GM23338 (cell line): ENCODE data around the gene BTBD16. TPM values are rescaled to one million over a fixed set of nuclear protein-coding genes. Genes with fewer than 3 reads are reported as not detected.

Source experiments
- ATAC-seq: fragments of 200-7000 bp; cut with Tn5 transposase; 3 replicates; pipeline ENCODE4 v1.9.1; 2020
- DNase-seq: peaks from one replicate; pipeline ENCODE4 v3.0.0-alpha.2; 2015; ENCODE audit warnings: low spot score
- H2AFZ ChIP-seq: fragments of 200-600 bp; sonication (generic); 2 replicates; pipeline ENCODE4 v1.8.0; 2016; ENCODE audit warnings: antibody characterized with exemption, mild to moderate bottlenecking, moderate library complexity
- H3F3A ChIP-seq: fragments of 200-600 bp; sonication (generic); replicated peaks from 2 replicates; pipeline ENCODE4 v1.8.0; 2017; ENCODE audit warnings: antibody characterized with exemption, mixed run types, low read depth
- H3K27ac ChIP-seq: fragments of 200-600 bp; sonication (generic); 2 replicates; pipeline ENCODE4 v1.6.1; 2016; ENCODE audit warnings: low read depth
- H3K27me3 ChIP-seq: fragments of 200-600 bp; sonication (generic); 2 replicates; pipeline ENCODE4 v1.8.0; 2016; ENCODE audit warnings: mild to moderate bottlenecking, mixed run types, moderate library complexity; ENCODE audit not compliant: insufficient read depth
- H3K36me3 ChIP-seq: fragments of 200-600 bp; sonication (generic); 2 replicates; pipeline ENCODE4 v1.8.0; 2016; ENCODE audit warnings: mild to moderate bottlenecking; ENCODE audit not compliant: insufficient read depth
- H3K4me1 ChIP-seq: fragments of 200-600 bp; sonication (generic); 2 replicates; pipeline ENCODE4 v1.8.0; 2016; ENCODE audit warnings: mild to moderate bottlenecking, moderate library complexity; ENCODE audit not compliant: insufficient read depth
- H3K4me2 ChIP-seq: fragments of 200-600 bp; sonication (generic); 2 replicates; pipeline ENCODE4 v1.7.1; 2017; ENCODE audit warnings: mixed run types
- H3K4me3 ChIP-seq: fragments of 200-600 bp; sonication (generic); 2 replicates; pipeline ENCODE4 v1.6.1; 2016; ENCODE audit warnings: mixed run types
- H3K79me2 ChIP-seq: fragments of 200-600 bp; sonication (generic); replicated peaks from 2 replicates; pipeline ENCODE4 v1.8.0; 2017; ENCODE audit warnings: mild to moderate bottlenecking; ENCODE audit not compliant: insufficient read depth
- H3K9me2 ChIP-seq: fragments of 200-600 bp; sonication (generic); 2 replicates; pipeline ENCODE4 v1.8.0; 2017; ENCODE audit not compliant: insufficient read depth
- H4K20me1 ChIP-seq: fragments of 200-600 bp; sonication (generic); replicated peaks from 2 replicates; pipeline ENCODE4 v1.8.0; 2017; ENCODE audit warnings: mild to moderate bottlenecking; ENCODE audit not compliant: insufficient read depth
- H3K27ac Mint-ChIP-seq: 2 replicates; pipeline ENCODE4 v1.8.0; 2020; ENCODE audit warnings: inconsistent platforms, mild to moderate bottlenecking, moderate library complexity, mixed read lengths
- H3K27me3 Mint-ChIP-seq: 3 replicates; pipeline ENCODE4 v1.8.0; 2022; ENCODE audit warnings: low read depth, mild to moderate bottlenecking, moderate library complexity, mixed read lengths, inconsistent platforms; ENCODE audit not compliant: insufficient read depth, poor library complexity
- H3K36me3 Mint-ChIP-seq: 3 replicates; pipeline ENCODE4 v1.8.0; 2021; ENCODE audit warnings: low read depth, mild to moderate bottlenecking, inconsistent platforms, moderate library complexity, mixed read lengths
- H3K4me1 Mint-ChIP-seq: 3 replicates; pipeline ENCODE4 v1.8.0; 2020; ENCODE audit warnings: mild to moderate bottlenecking, inconsistent platforms, mixed read lengths
- H3K4me3 Mint-ChIP-seq: 3 replicates; pipeline ENCODE4 v1.8.0; 2021; ENCODE audit warnings: moderate library complexity, mild to moderate bottlenecking, inconsistent platforms, mixed read lengths
- H3K9me3 Mint-ChIP-seq: 3 replicates; pipeline ENCODE4 v1.8.0; 2020; ENCODE audit warnings: moderate library complexity, mild to moderate bottlenecking, inconsistent platforms, mixed read lengths
- CREB1 ChIP-seq: fragments of 250-450 bp; sonication (Bioruptor Pico); IDR thresholded peaks from 2 replicates; pipeline ENCODE4 v1.5.0; 2020; ENCODE audit warnings: low read depth, mild to moderate bottlenecking, moderate library complexity
- EZH2phosphoT487 ChIP-seq: fragments of 200-600 bp; sonication (generic); IDR thresholded peaks from one replicate; pipeline ENCODE4 v1.8.1; 2018; ENCODE audit warnings: antibody characterized with exemption; ENCODE audit not compliant: unreplicated experiment
- NANOG ChIP-seq: IDR thresholded peaks from 2 replicates; pipeline ENCODE4 v1.6.1; 2016; ENCODE audit warnings: antibody characterized with exemption, borderline replicate concordance
- POLR2AphosphoS5 ChIP-seq: IDR thresholded peaks from 2 replicates; pipeline ENCODE4 v1.6.1; 2016; ENCODE audit warnings: antibody characterized with exemption, low read depth
- STAT1 ChIP-seq: IDR thresholded peaks from one replicate; pipeline ENCODE4 v1.6.1; 2016; ENCODE audit warnings: antibody characterized with exemption; ENCODE audit not compliant: unreplicated experiment
- polyA plus RNA-seq: library from polyadenylated mRNA; unstranded; fragments of >200 nt; fragmentation: Nextera tagmentation; extraction: Ambion mirVana; gene quantifications from 2 replicates; pipeline ENCODE4 v1.2.1, GENCODE V29; 2016
- total RNA-seq: library from RNA; depleted of rRNA; stranded (reverse); fragments of >200 nt; shearing (Covaris generic); gene quantifications from 2 replicates; pipeline ENCODE4 v1.2.3, GENCODE V29; 2014
- TF ChIP-seq, protein P1 (sequence below): fragments of 250-450 bp; sonication (Bioruptor Pico); IDR thresholded peaks from 2 replicates; pipeline ENCODE4 v1.5.0; 2020; ENCODE audit warnings: mild to moderate bottlenecking, moderate library complexity
- TF ChIP-seq, protein P2 (sequence below): IDR thresholded peaks from 2 replicates; pipeline ENCODE4 v1.6.1; 2016; ENCODE audit warnings: antibody characterized with exemption
- TF ChIP-seq, protein P3 (sequence below), 2 experiments: fragments of 200-600 bp in 1 of 2; sonication (generic) in 1 of 2; conservative IDR thresholded peaks; 2 replicates each; pipeline versions ENCODE4 v1.5.1 to v1.6.1; 2016 to 2017; ENCODE audit warnings: antibody characterized with exemption in 2 of 2, low read depth in 2 of 2, mild to moderate bottlenecking in 2 of 2, moderate library complexity in 1 of 2

BTBD16 gene
- total and polyA plus RNA-seq, 2 experiments from 2014 or later = not detected

DNA sequence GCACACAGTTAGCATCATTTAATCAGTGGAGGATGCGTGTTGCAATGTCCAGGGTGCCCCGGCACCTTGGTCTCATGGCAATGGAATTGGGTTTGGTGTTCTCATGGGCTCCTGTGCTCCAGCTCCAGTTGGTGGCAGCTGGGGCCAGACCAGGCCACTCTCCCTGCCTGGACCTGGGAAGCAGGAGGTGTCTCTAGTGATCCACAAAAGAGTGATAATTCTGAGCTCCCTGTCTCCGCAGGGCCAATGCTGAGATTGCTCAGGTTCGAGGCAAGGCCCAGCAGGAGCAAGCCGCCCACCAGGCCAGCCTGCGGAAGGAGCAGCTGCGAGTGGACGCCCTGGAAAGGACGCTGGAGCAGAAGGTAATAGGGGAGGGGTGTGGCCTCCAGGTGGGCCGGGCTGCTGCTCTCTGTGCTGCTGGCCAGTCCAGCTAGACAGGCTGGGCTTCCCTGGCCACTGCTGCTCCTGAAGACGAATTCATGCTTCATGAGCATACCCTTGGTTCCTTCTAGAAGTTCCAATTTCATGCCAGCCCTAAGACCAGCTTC lies 21.7 kb upstream of the BTBD16 start:
- DNase-seq (no peak), ATAC-seq (no peak)
- Histone ChIP-seq H3K4me1 (no peaks in the 10 kb centered on the region), H3K27ac (no peak overlapping the region), H3K4me3 (no peak overlapping the region), H3K4me2 (no peak overlapping the region), H3K27me3 (no peaks in the 10 kb centered on the region), H3F3A (no peaks in the 10 kb centered on the region), H3K9me2 (no peaks in the 10 kb centered on the region), H2AFZ (no peak overlapping the region), H3K79me2 (no peaks in the 10 kb centered on the region), H4K20me1 (peaks cover 3% of the 10 kb centered on the region; the same call in 1 of the 2 replicates), H3K36me3 (peaks cover 10% of the 10 kb centered on the region)
- no peak overlapping the region for H3K27ac Mint-ChIP-seq
- H3K36me3 Mint-ChIP-seq = peaks cover 45% of the 10 kb centered on the region
- H3K4me3 Mint-ChIP-seq = no peak overlapping the region
- peaks cover 6% of the 10 kb centered on the region for H3K27me3 Mint-ChIP-seq
- TF ChIP-seq, protein P1, sequence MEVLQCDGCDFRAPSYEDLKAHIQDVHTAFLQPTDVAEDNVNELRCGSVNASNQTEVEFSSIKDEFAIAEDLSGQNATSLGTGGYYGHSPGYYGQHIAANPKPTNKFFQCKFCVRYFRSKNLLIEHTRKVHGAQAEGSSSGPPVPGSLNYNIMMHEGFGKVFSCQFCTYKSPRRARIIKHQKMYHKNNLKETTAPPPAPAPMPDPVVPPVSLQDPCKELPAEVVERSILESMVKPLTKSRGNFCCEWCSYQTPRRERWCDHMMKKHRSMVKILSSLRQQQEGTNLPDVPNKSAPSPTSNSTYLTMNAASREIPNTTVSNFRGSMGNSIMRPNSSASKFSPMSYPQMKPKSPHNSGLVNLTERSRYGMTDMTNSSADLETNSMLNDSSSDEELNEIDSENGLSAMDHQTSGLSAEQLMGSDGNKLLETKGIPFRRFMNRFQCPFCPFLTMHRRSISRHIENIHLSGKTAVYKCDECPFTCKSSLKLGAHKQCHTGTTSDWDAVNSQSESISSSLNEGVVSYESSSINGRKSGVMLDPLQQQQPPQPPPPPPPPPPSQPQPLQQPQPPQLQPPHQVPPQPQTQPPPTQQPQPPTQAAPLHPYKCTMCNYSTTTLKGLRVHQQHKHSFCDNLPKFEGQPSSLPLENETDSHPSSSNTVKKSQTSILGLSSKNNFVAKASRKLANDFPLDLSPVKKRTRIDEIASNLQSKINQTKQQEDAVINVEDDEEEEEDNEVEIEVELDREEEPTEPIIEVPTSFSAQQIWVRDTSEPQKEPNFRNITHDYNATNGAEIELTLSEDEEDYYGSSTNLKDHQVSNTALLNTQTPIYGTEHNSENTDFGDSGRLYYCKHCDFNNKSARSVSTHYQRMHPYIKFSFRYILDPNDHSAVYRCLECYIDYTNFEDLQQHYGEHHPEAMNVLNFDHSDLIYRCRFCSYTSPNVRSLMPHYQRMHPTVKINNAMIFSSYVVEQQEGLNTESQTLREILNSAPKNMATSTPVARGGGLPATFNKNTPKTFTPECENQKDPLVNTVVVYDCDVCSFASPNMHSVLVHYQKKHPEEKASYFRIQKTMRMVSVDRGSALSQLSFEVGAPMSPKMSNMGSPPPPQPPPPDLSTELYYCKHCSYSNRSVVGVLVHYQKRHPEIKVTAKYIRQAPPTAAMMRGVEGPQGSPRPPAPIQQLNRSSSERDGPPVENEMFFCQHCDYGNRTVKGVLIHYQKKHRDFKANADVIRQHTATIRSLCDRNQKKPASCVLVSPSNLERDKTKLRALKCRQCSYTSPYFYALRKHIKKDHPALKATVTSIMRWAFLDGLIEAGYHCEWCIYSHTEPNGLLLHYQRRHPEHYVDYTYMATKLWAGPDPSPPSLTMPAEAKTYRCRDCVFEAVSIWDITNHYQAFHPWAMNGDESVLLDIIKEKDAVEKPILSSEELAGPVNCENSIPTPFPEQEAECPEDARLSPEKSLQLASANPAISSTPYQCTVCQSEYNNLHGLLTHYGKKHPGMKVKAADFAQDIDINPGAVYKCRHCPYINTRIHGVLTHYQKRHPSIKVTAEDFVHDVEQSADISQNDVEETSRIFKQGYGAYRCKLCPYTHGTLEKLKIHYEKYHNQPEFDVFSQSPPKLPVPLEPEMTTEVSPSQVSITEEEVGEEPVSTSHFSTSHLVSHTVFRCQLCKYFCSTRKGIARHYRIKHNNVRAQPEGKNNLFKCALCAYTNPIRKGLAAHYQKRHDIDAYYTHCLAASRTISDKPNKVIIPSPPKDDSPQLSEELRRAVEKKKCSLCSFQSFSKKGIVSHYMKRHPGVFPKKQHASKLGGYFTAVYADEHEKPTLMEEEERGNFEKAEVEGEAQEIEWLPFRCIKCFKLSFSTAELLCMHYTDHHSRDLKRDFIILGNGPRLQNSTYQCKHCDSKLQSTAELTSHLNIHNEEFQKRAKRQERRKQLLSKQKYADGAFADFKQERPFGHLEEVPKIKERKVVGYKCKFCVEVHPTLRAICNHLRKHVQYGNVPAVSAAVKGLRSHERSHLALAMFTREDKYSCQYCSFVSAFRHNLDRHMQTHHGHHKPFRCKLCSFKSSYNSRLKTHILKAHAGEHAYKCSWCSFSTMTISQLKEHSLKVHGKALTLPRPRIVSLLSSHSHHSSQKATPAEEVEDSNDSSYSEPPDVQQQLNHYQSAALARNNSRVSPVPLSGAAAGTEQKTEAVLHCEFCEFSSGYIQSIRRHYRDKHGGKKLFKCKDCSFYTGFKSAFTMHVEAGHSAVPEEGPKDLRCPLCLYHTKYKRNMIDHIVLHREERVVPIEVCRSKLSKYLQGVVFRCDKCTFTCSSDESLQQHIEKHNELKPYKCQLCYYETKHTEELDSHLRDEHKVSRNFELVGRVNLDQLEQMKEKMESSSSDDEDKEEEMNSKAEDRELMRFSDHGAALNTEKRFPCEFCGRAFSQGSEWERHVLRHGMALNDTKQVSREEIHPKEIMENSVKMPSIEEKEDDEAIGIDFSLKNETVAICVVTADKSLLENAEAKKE (CRISPR knock-in tag) = no peak
- TF ChIP-seq, protein P2, sequence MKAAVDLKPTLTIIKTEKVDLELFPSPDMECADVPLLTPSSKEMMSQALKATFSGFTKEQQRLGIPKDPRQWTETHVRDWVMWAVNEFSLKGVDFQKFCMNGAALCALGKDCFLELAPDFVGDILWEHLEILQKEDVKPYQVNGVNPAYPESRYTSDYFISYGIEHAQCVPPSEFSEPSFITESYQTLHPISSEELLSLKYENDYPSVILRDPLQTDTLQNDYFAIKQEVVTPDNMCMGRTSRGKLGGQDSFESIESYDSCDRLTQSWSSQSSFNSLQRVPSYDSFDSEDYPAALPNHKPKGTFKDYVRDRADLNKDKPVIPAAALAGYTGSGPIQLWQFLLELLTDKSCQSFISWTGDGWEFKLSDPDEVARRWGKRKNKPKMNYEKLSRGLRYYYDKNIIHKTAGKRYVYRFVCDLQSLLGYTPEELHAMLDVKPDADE = no peak
- peaks cover 3% of the 10 kb centered on the region; the same call in 1 of the 3 replicates for H3K4me1 Mint-ChIP-seq
- no peaks in the 10 kb centered on the region for H3K9me3 Mint-ChIP-seq

DNA sequence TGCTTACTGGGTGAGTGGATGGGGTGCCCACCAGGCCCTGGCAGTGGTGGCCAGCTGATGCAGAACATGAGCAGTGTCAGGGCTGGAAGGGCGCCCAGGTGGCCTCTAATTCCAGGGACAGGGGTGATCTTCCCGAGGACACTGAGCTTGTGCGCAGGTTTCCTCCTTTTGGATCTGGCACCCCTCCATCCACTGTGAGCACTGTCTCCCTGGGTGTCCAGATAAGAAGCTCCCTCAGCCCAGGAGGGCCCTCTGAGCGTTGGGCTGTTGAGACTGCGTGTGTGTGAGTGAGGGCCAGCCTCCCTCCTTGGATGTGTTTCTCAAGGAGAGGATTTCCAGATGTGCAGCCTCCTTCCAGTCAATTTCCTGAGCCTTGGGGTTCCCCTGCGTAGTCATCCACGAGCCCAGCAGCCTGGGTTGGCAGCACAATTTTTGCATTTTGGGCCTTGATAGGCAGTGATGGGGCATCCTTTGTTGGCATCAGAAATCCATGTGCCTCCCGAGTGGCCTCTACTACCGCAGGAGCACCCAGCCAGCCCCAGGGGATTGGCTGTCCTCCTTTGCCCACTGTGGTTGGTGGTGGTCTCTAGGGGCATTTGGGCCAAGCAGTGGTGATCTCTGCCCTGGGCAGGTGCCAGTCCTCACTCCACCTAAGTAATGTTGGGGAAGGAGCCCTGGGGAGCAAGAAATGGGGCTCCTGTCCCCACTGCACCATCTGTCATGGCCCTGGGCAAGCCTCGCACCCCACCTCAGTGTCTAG lies 20.9 kb upstream of the BTBD16 start:
- Histone ChIP-seq H3K27me3 (no peaks in the 10 kb centered on the region), H2AFZ (no peak overlapping the region), H3K4me1 (no peaks in the 10 kb centered on the region), H3K79me2 (no peaks in the 10 kb centered on the region), H3F3A (no peaks in the 10 kb centered on the region), H3K27ac (no peak overlapping the region), H3K36me3 (peaks cover 10% of the 10 kb centered on the region), H3K9me2 (no peaks in the 10 kb centered on the region), H4K20me1 (peaks cover 6% of the 10 kb centered on the region; the same call in 1 of the 2 replicates), H3K4me2 (no peak overlapping the region), H3K4me3 (no peak overlapping the region)
- peaks cover 5% of the 10 kb centered on the region; the same call in 2 of the 3 replicates for H3K4me1 Mint-ChIP-seq
- no peak overlapping the region for H3K4me3 Mint-ChIP-seq
- H3K9me3 Mint-ChIP-seq = no peaks in the 10 kb centered on the region
- no peak for ATAC-seq
- peaks cover 40% of the 10 kb centered on the region for H3K36me3 Mint-ChIP-seq
- H3K27ac Mint-ChIP-seq = no peak overlapping the region
- peaks cover 6% of the 10 kb centered on the region for H3K27me3 Mint-ChIP-seq
- DNase-seq = no peak
- TF ChIP-seq EZH2phosphoT487 (no peak), CREB1 (CRISPR knock-in tag) (no peak), NANOG (no peak), STAT1 (no peak), POLR2AphosphoS5 (no peak)
- TF ChIP-seq, protein P3, sequence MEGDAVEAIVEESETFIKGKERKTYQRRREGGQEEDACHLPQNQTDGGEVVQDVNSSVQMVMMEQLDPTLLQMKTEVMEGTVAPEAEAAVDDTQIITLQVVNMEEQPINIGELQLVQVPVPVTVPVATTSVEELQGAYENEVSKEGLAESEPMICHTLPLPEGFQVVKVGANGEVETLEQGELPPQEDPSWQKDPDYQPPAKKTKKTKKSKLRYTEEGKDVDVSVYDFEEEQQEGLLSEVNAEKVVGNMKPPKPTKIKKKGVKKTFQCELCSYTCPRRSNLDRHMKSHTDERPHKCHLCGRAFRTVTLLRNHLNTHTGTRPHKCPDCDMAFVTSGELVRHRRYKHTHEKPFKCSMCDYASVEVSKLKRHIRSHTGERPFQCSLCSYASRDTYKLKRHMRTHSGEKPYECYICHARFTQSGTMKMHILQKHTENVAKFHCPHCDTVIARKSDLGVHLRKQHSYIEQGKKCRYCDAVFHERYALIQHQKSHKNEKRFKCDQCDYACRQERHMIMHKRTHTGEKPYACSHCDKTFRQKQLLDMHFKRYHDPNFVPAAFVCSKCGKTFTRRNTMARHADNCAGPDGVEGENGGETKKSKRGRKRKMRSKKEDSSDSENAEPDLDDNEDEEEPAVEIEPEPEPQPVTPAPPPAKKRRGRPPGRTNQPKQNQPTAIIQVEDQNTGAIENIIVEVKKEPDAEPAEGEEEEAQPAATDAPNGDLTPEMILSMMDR (conservative IDR thresholded peaks at IDR 0.05; ENCODE audit: low read depth in 2 of 2) = no peak
